H1 (cell line): ENCODE results near the gene TUBAL3. TPM values are rescaled to one million over a fixed set of nuclear protein-coding genes. Genes with fewer than 3 reads are reported as not detected.

Experiments used
- KDM5A ChIP-seq: fragments of 200-600 bp; IDR thresholded peaks from 2 replicates; pipeline ENCODE4 v1.7.1; 2012; ENCODE audit warnings: mild to moderate bottlenecking, low read length, inconsistent platforms, mixed read lengths
- polyA plus RNA-seq, 7 experiments: library from polyadenylated mRNA; depleted of rRNA in 3 of 7; stranded (reverse) in 5 of 7; unstranded in 2 of 7; fragments of >200 nt in 5 of 7; fragments of 200-250 nt in 2 of 7; gene quantifications; 1 replicate in 5 of 7; 2 replicates in 1 of 7; 4 replicates in 1 of 7; pipeline versions ENCODE4 v1.2.1 to v1.2.3, GENCODE V29; 2011 to 2013; ENCODE audit warnings: missing spikeins in 2 of 7, mixed read lengths in 2 of 7
- total RNA-seq: library from RNA; stranded (reverse); fragmentation: NEBNext Ultra II Directional; extraction: Animal tissue kit (Norgen Biotek cat#: 25700); gene quantifications from 2 replicates; pipeline ENCODE4 v1.2.1, GENCODE V29; 2021

The TUBAL3 gene
- total and polyA plus RNA-seq, 2 of the 8 experiments (the other 6 are each of a cell fraction or from before 2014, with no cell fraction given): 0.17 TPM; not detected in 1

GRCh38 chr10:5412277-5412941, 7.8 kb upstream of the TUBAL3 start, which contains the start of gene NET1 (continued):
- TF ChIP-seq KDM5A: no peak
